GM21576 (cell line): ENCODE results near the gene SLC19A2.
"Not testable (repeated sequence)": the region's sequence is repeated elsewhere in the genome, so short reads cannot be mapped to it uniquely, and the experiment has no call there.

Experiments used
- ATAC-seq: cut with Tn5 transposase; IDR thresholded peaks from one replicate; pipeline ENCODE4 v1.9.1; 2021; ENCODE audit warnings: mild to moderate bottlenecking, moderate library complexity; ENCODE audit not compliant: unreplicated experiment

Gene SLC19A2

GRCh38 chr1:169485431-169486280 lies at the start of gene SLC19A2:
SLC19A2 (minus strand) TSS chr1:169485944; CDS start chr1:169485766, 178 bp downstream.
- ATAC-seq: peak; percentile 99

GRCh38 chr1:169534653-169535052 lies 48.9 kb upstream of the SLC19A2 start:
- no peak for ATAC-seq

GRCh38 chr1:169533528-169534190 lies 47.9 kb upstream of the SLC19A2 start:
- ATAC-seq: not testable (repeated sequence)

GRCh38 chr1:169530448-169530847 lies 44.7 kb upstream of the SLC19A2 start:
- ATAC-seq: no peak

- ATAC-seq: no peak
Observed at GRCh38 chr1:169529068-169529642, 43.4 kb upstream of the SLC19A2 start.

- ATAC-seq: no peak
Observed at GRCh38 chr1:169528215-169529067, 42.7 kb upstream of the SLC19A2 start.

- ATAC-seq: no peak
Observed at GRCh38 chr1:169527451-169528214, 41.9 kb upstream of the SLC19A2 start.

- no peak for ATAC-seq
Observed at GRCh38 chr1:169527001-169527400, 41.3 kb upstream of the SLC19A2 start.

GRCh38 chr1:169526120-169526832 lies 40.5 kb upstream of the SLC19A2 start:
- ATAC-seq: no peak

- ATAC-seq: no peak
Observed at GRCh38 chr1:169525391-169525790, 39.6 kb upstream of the SLC19A2 start.

GRCh38 chr1:169523904-169524303 lies 38.2 kb upstream of the SLC19A2 start:
- ATAC-seq: no peak

- no peak for ATAC-seq
Observed at GRCh38 chr1:169521226-169521625, 35.5 kb upstream of the SLC19A2 start.

- no peak for ATAC-seq
Observed at GRCh38 chr1:169517558-169518186, 31.9 kb upstream of the SLC19A2 start.

GRCh38 chr1:169515641-169516040 lies 29.9 kb upstream of the SLC19A2 start:
- no peak for ATAC-seq

GRCh38 chr1:169514566-169515270 lies 29.0 kb upstream of the SLC19A2 start:
- no peak for ATAC-seq

- ATAC-seq: no peak
Observed at GRCh38 chr1:169513208-169513607, 27.5 kb upstream of the SLC19A2 start.

GRCh38 chr1:169511316-169512005 lies 25.7 kb upstream of the SLC19A2 start:
- ATAC-seq: no peak

- no peak for ATAC-seq
Observed at GRCh38 chr1:169510060-169510459, 24.3 kb upstream of the SLC19A2 start.
